ENCODE data around the gene KIAA1217. TPM values are rescaled to one million over a fixed set of nuclear protein-coding genes. Genes with fewer than 3 reads are reported as not detected.

The KIAA1217 gene
- total RNA-seq, 4 donors from 2014 or later = 12.7 to 156 (median 34.8) TPM

DNA sequence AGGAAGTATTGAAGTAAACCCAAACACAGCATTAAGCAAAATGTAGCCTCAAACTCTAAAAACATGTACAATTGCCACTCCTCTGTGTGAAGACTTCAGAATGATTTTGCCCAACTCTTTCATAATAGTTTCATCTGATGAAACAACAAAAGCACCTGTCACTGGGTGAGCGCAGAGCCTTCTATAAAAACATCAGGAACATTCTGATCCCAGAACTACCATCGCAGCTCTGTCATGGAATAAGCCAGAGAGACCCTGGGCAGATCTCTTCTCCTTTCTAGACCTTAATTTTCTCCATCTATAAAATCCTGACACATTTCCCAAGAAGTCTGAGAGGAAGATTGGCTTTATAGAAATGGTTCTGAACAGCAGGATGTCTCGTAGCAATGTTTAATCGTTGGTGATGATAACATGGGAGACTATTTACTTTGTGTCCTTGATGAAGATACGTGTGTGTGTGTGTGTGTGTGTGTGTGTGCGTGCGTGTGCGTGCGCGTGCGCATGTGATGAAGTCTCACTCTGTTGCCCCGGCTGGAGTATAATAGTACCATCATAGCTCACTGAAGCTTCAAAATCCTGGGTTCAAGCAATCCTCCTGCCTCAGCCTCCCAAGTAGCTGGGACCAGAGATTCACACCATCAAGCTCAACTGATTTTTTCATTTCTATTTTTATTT lies 198.0 kb downstream of the KIAA1217 start:
- TF ChIP-seq, protein P1, sequence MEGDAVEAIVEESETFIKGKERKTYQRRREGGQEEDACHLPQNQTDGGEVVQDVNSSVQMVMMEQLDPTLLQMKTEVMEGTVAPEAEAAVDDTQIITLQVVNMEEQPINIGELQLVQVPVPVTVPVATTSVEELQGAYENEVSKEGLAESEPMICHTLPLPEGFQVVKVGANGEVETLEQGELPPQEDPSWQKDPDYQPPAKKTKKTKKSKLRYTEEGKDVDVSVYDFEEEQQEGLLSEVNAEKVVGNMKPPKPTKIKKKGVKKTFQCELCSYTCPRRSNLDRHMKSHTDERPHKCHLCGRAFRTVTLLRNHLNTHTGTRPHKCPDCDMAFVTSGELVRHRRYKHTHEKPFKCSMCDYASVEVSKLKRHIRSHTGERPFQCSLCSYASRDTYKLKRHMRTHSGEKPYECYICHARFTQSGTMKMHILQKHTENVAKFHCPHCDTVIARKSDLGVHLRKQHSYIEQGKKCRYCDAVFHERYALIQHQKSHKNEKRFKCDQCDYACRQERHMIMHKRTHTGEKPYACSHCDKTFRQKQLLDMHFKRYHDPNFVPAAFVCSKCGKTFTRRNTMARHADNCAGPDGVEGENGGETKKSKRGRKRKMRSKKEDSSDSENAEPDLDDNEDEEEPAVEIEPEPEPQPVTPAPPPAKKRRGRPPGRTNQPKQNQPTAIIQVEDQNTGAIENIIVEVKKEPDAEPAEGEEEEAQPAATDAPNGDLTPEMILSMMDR (IDR thresholded peaks at IDR 0.05) = no peak
- no peak for ATAC-seq (ENCODE audit: low FRiP score)
- DNase-seq (ENCODE audit: low spot score) = no peak

DNA sequence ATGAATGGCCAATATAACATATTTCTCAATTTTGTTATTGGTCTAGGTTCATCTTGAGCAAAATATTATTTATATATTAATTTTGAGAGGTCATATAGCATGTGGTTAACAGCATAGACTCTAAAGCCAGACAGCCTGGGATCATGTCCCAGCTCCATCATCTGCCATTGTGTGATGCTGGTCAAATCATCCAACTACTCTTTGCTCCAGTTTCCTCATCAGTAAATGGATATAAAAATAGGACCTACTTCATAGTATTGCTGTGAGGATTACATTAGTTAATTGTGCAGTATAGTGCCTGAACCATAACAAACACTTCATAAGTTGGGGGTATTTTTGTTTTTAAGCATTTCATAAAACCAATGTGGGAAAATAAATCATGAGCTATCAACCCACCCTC lies 199.0 kb downstream of the KIAA1217 start:
- TF ChIP-seq, protein P1 (IDR thresholded peaks at IDR 0.05) = no peak
- ATAC-seq (ENCODE audit: low FRiP score) (no peak), DNase-seq (ENCODE audit: low spot score) (no peak)

DNA sequence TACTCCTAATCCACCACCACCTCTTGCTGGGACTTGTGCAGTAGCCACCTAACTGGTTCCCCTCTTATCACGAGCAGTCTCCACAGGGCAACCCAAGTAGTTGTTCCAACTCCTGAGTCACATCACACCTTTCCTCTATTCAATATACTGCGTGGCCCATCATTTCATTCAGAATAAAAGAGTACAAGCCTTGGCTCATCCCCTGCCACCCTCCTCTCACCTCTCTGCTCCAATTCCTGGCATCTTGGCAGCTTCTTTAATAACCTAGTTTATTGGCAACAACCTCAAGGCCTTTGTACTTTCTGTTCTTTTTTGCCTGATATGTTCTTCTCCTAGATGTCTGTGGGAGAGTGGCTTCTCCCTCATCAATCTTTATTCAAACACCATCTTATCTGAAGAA lies 199.4 kb downstream of the KIAA1217 start:
- no peak for DNase-seq (ENCODE audit: low spot score)
- TF ChIP-seq, protein P1 (IDR thresholded peaks at IDR 0.05) = no peak
- ATAC-seq (ENCODE audit: low FRiP score) = peak; percentile 25

DNA sequence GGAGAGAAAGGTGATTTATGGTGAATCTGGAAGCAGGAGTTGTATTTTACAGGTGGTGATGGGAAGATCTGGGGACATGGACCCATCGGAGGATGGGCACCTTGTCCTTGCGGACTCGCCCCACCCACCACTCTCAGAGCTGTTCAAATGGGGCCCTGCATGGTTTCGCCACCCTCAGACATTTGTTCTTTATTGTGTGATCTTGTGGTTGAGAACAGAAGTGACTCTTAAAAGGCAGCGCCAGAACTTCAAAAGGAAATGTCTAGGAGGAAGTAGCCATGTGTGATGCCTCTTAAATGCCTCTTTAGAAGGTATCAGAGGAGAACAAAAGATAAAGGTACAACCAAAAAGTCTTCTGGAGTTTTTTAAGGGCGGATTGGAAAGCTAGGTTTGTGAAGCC lies 205.7 kb downstream of the KIAA1217 start:
- ATAC-seq (ENCODE audit: low FRiP score) (no peak), DNase-seq (ENCODE audit: low spot score) (no peak)
- TF ChIP-seq, protein P1 (IDR thresholded peaks at IDR 0.05) = no peak

DNA sequence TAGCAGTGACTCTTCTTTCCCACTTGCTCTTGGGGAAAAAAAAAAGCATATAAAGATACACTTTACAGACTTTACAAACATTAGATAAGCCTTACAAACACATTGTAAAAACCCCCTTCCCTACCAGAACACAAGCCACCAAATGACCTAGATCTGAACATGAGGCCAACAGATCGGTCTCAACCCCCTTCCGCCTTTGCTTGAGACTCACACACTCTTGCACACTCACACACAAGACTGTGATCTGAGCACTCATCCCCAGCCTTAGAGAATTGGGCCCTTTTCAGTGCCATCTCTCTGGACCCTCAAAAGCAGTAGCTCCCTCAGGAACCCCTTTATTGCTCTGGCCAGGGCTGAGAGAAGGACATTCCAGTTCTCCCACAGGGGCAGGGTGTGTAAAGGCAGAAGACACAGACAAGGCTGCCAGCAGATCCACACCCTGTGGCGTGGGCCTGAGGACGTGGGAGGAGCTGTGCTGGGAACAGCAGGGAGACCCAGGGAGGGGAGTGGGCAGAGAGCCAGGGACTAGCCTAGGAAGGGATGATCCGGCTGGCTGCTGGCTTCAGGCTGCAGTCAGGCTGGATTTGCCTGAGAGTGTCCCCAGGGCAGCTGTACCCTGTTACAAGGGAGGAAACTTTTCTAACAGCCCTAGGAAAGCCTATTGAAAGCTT lies 206.7 kb downstream of the KIAA1217 start:
- TF ChIP-seq, protein P1 (IDR thresholded peaks at IDR 0.05) = no peak
- DNase-seq (ENCODE audit: low spot score) = peak; percentile 41
- peak; percentile 84 for ATAC-seq (ENCODE audit: low FRiP score)

DNA sequence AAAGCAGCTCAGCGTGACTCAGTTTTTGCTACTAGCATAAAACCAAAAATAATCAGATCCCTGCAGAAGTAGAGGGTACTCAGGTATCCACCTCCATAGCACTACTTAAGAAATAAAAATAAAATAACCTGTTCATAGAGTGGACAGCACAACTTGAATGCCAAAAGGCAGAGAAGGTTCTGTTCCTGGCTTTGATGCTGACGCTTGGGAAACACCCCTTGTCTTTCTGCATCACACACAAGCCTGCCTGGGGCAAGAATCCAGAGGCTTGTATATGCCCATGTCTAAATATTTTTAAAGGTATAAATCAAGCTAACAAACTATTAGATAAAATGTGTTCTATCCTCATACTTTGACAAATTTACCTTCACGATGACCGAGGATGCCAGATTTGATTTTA lies 207.3 kb downstream of the KIAA1217 start:
- TF ChIP-seq, protein P1 (IDR thresholded peaks at IDR 0.05) = no peak
- DNase-seq (ENCODE audit: low spot score) (no peak), ATAC-seq (ENCODE audit: low FRiP score) (peak; percentile 81)

DNA sequence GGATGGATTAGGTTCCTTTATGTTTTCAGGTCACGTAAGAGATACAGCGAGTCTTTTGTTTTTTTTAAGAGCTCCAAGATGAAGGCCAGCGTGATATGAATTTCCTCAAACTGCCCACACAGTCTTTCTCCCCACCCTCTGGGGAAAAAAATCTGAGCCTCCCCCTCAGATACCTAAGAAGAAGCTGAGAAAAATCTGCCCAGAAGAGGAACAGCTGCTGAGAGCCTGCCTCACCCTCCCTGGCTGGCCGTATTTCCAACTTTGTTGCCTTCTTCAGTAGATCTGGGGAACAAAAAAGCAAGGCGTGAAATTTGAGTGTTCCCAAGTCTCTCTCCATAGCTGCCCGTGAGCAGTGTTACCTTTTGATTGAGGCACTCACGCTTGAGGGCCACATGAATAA lies 208.1 kb downstream of the KIAA1217 start:
- no peak for DNase-seq (ENCODE audit: low spot score)
- ATAC-seq (ENCODE audit: low FRiP score) = no peak
- TF ChIP-seq, protein P1 (IDR thresholded peaks at IDR 0.05) = no peak
